D341Med (cell line): ENCODE measurements around the gene BACE1.
A peak's percentile ranks its signal among the peaks of the same experiment; 100 is the strongest.
"Not testable (repeated sequence)": the region's sequence is repeated elsewhere in the genome, so short reads cannot be mapped to it uniquely, and the experiment has no call there.

Experiments used
- DNase-seq: peaks from one replicate; pipeline ENCODE4 v3.0.0; 2012; ENCODE audit warnings: low spot score

BACE1 gene

GRCh38 chr11:117316197-117316961 lies at the start of gene BACE1:
Gene BACE1, minus strand, starts transcription at chr11:117316256. Its CDS starts 461 bp downstream, at chr11:117315795.
- DNase-seq: peak; percentile 92

DNA sequence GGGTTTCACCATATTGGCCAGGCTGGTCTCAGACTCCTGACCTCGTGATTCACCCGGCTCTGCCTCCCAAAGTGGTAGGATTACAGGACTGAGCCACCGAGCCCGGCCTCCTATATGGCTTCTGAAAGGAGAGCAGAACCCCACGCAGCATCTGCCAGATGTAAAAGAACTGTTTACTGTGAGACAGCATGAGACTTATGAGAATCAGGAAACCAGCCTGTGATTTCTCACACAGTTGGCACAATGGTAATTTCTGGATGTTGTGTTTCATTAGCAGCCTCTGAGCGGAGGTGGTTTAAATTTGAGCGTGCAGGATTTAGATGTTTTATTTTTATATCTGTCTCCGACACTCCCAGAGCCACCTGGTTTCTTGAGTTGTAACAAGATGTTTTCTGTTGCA lies 45.4 kb upstream of the BACE1 start:
- DNase-seq: peak; percentile 1

GRCh38 chr11:117356126-117356890 lies 40.3 kb upstream of the BACE1 start:
- DNase-seq: peak; percentile 8

GRCh38 chr11:117354550-117354949 lies 38.5 kb upstream of the BACE1 start:
- no peak for DNase-seq

- DNase-seq: no peak
Measured at GRCh38 chr11:117345039-117345438, 29.0 kb upstream of the BACE1 start.

- no peak for DNase-seq
Measured at GRCh38 chr11:117337076-117337475, 21.0 kb upstream of the BACE1 start.

DNA sequence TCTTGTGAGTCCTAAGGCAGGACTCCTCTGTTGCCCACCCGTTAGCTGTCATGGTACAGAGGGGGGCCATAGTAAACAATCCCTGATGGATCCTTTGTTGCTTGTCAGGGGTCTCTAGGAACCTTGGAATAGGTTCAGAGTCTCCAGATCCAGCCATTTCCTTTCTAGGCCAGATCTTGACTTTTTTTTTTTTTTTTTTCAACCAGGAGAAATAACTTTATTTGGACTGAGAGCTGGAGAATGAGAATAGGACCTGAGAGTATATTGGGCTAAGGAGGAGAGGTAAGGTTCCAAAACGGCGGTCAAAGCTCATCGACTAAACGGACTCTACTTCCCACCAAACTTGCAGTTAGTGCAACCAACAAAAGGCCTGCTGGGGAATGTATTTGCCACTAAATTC lies 19.3 kb upstream of the BACE1 start:
- no peak for DNase-seq

GRCh38 chr11:117334896-117335295 lies 18.8 kb upstream of the BACE1 start:
- peak; percentile 82 for DNase-seq

- no peak for DNase-seq
Measured at GRCh38 chr11:117333917-117334316, 17.9 kb upstream of the BACE1 start.

GRCh38 chr11:117332843-117333242 lies 16.8 kb upstream of the BACE1 start:
- no peak for DNase-seq

DNA sequence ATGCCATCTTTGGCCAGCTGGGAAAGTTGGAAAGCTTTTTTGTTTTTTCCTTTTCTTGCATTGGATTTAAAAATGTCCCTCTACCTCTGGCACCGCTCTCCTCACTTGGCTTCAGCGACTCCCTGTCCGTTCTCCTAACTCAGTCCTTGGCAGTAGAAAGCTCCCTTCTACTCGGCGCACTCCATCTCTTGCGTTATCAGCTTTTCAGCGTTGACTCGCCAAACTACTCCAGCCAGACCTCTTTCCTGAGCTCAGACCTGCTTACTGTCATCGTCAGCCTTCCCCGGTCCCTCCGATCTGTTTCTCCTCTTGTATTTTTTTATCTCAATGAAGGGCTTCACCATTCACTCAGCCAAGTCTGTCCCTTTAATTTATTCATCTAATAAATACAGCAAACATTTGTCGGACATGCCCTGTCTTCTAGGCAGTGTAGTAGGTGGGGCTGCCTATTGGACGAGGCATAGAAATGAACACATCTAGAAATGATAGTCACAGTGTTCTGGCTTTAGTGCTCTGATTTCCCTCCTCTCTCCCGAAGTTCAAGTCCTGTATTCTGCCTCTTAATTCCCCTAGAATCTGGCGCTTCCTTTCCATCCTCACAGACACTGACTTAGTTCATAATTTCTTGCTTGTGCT lies 12.4 kb upstream of the BACE1 start:
- no peak for DNase-seq

DNA sequence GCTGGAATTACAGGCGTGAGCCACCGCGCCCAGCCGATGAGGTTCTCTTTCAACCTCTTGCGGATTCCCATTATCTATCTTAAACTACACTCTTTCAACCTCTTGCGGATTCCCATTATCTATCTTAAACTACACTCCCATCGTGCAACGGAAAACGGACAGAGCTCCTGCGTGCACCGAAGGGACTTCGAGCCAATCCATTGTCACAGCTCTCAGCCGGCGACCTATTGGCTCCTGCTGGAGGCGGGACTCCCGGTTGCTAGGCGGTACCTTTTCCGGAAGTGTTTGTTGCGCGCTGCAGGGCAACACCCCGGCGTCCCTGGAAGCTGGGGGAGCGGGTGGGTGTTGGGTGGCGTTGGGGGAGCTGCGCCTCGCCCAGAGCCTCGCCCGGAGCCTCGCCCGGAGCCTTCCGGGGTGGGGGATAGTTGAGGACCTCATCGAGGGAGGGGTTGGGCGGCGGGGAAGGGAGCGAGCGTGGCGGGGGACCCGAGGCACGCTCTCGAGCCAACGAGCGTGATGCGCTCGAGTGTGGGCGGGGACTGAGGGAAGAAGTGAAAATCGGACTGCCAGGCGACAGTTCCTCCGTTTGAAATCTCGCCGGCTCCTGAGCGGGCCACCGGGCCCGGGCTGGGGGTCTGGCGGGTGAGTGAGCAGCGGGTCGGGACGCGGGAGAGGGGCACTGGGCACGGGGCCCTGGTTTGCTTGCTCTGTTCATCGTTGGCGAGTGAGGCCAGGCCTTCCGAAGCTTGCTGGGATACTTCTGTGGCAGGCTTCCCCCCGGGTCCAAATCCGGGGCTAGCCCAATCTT lies 11.7 kb upstream of the BACE1 start, which contains the start of gene CEP164:
CEP164 (plus strand) TSS at position 288 of the 808 bp plus-strand sequence. CDS start 10,733 bp downstream, outside the sequence.
- DNase-seq: peak; percentile 95

DNA sequence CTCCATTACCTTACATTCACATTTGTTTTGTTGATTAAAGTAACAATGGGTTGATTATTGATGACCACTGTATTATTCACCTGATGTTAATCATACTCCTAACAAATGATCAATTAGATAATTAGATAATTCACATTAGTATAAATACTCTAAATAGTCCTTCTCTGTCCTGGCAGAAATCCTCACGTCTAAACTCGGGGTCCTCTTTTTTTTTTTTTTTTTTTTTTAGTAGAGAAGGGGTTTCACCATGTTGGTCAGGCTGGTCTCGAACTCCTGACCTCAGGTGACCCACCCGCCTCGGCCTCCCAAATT lies 11.2 kb upstream of the BACE1 start:
- DNase-seq: not testable (repeated sequence)

GRCh38 chr11:117319214-117319840 lies 3.3 kb upstream of the BACE1 start:
- DNase-seq: no peak

GRCh38 chr11:117318738-117319137 lies 2.7 kb upstream of the BACE1 start:
- DNase-seq: no peak

DNA sequence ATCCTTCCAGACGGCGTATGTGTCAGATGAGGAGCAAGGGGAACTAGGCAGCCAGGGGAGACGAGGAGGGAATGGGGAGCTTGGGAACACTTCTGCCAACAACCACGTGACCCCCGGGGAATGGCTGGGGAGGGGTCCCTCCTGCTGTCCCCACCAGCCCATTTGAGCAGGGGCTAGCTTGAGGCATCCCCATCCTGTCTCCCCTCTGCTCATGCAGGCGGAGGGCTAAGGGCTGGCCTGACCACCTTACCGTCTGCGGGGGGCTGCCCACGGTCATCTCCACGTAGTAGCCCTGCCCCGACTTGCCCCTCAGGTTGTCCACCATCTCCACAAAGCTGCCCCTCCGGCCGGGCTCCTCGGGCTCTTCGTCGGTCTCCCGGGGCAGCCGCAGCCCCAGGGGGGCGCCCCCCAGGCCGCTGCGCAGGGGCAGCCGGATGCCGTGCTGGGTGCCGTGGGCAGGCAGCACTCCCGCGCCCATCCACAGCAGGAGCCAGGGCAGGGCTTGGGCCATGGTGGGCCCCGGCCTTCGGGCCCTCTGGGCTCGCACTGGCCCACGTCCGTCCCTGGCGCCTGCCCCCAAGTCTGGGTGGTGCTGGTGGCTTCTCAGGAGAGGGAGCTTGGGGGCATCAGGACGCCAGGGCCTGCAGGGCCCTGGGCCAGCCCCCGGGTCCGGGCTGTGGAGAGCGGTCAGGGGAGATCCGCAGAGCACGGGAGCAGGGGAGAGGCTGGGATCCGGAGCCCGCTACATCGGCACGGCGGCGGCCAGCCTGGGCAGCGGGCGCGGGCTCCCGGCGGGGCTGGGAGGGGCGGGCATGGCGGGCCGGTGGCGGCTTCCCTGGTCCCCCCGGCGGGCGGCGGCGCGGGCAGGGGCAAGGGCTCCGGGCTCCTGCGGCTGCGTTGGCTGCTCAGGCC lies 515 bp downstream of the BACE1 start:
- no peak for DNase-seq

GRCh38 chr11:117314840-117315239 lies 1.2 kb downstream of the BACE1 start:
- DNase-seq: no peak

DNA sequence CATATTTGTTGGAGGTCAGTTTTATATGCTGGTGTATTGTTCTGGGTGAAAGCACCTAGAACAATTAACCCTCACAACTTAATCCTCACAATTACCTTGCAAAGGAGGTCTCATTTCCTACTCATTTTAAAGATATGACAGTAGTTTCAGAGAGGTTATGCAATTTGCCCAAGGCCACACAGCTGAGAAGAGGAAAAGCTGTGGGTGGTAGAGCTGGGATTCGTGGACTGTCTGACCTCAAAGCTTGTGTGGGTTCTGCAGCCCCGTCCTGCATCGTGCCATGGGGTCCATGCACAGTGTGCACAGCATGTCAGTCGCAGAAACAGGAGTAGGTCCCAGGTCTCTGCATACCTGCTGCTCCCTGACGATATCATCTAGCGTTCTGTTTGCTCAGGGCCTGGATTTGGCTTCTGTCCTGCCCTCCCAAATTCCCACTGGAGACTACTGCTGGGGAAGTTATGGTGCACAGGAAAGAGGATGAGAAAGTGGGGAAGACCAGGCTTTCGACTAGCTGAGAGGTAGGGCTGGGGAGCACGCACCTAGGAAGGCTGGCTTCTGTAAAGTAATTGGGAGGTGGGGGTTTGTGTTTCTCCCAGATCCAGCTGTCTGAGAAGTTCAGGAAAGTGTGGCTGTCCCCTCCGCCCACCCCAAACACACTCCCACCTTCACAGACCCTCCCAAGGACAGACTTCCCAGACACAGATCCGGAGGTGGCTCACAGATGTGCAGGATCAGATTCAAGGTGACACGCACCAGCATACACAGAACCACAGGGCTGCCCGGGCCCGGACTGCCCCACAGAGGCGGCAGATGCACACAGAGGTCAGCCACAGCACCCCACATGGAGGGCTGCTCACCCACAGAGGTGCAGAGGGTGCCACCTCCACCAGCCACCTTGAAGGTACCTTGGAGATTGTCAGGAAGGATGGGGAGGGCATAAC lies 2.0 kb downstream of the BACE1 start:
- no peak for DNase-seq

DNA sequence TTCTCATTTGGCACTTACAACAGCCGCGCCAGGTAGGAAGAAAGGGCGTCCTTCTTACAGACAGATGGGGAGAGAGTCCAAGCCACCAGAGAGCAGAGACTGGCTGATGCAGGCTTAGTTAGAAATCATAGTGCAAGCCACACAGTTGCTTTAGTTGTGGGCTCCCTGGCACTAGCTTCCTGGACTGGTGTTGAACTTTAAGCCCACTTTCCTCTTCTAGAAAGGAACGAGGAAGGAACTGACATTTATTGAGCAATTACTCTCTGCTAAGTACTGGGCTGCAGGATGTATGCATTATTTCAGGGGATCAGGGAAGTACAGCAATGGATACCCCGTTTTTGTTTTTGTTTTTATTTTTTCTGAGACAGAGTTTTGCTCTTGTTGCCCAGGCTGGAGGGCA lies 3.0 kb downstream of the BACE1 start:
- no peak for DNase-seq
